Karpas-422 (cell line): Measurements from ENCODE around the gene C2CD4C. TPM values are rescaled to one million over a fixed set of nuclear protein-coding genes. Genes with fewer than 3 reads are reported as not detected.
"Not testable (repeated sequence)": the region's sequence is repeated elsewhere in the genome, so short reads cannot be mapped to it uniquely, and the experiment has no call there.

ENCODE experiments used
- DNase-seq: peaks from one replicate; pipeline ENCODE4 v3.0.0-alpha.2; 2015
- H2AFZ ChIP-seq: fragments of 200-600 bp; sonication (generic); 2 replicates; pipeline ENCODE4 v1.6.1; 2014; ENCODE audit warnings: antibody characterized with exemption, low read length, mixed read lengths
- H3K27ac ChIP-seq: fragments of 200-600 bp; sonication (generic); 2 replicates; pipeline ENCODE4 v1.5.1; 2014; ENCODE audit warnings: mild to moderate bottlenecking, low read length, moderate library complexity
- H3K27me3 ChIP-seq: fragments of 200-600 bp; sonication (generic); 2 replicates; pipeline ENCODE4 v1.6.1; 2014; ENCODE audit warnings: low read length, mixed read lengths
- H3K36me3 ChIP-seq: fragments of 200-600 bp; sonication (generic); 2 replicates; pipeline ENCODE4 v1.6.1; 2014; ENCODE audit warnings: low read length, mixed read lengths; ENCODE audit not compliant: insufficient read depth
- H3K4me1 ChIP-seq: fragments of 200-600 bp; sonication (generic); 2 replicates; pipeline ENCODE4 v1.6.1; 2014; ENCODE audit warnings: mild to moderate bottlenecking, low read length, mixed read lengths
- H3K4me2 ChIP-seq: fragments of 200-600 bp; sonication (generic); 2 replicates; pipeline ENCODE4 v1.6.1; 2014; ENCODE audit warnings: low read length, low read depth, mild to moderate bottlenecking; ENCODE audit not compliant: poor library complexity, severe bottlenecking
- H3K4me3 ChIP-seq: fragments of 200-600 bp; sonication (generic); 2 replicates; pipeline ENCODE4 v1.5.1; 2014; ENCODE audit warnings: mild to moderate bottlenecking, antibody characterized with exemption, low read length, mixed read lengths
- H3K79me2 ChIP-seq: fragments of 200-600 bp; sonication (generic); 2 replicates; pipeline ENCODE4 v1.6.1; 2014; ENCODE audit warnings: mild to moderate bottlenecking, low read length, mixed read lengths
- H3K9ac ChIP-seq: fragments of 200-600 bp; sonication (generic); 2 replicates; pipeline ENCODE4 v1.6.0; 2014; ENCODE audit warnings: low read length
- H3K9me2 ChIP-seq: fragments of 200-600 bp; sonication (generic), shearing (Covaris generic); replicated peaks from 2 replicates; pipeline ENCODE4 v1.6.0; 2014; ENCODE audit warnings: mild to moderate bottlenecking, low read length, moderate library complexity; ENCODE audit not compliant: insufficient read depth
- H3K9me3 ChIP-seq: fragments of 300-700, 200-600 bp; sonication (generic); 2 replicates; pipeline ENCODE4 v1.6.1; 2014; ENCODE audit warnings: low read length, mixed read lengths
- H4K20me1 ChIP-seq: fragments of 200-600 bp; sonication (generic); 2 replicates; pipeline ENCODE4 v1.6.1; 2014; ENCODE audit warnings: mild to moderate bottlenecking, antibody characterized with exemption, low read length, low read depth; ENCODE audit not compliant: insufficient read depth
- total RNA-seq: library from RNA; depleted of rRNA; stranded (reverse); fragments of >200 nt; shearing (Covaris generic); gene quantifications from 2 replicates; pipeline ENCODE4 v1.2.3, GENCODE V29; 2014; ENCODE audit warnings: low replicate concordance

The C2CD4C gene
- total RNA-seq, 1 experiment from 2014 or later, result not detected

GRCh38 chr19:452829-453228 lies 43.9 kb upstream of the C2CD4C start:
- Histone ChIP-seq H3K4me1 (no peaks in the 10 kb centered on the region), H3K27me3 (no peaks in the 10 kb centered on the region), H3K79me2 (no peaks in the 10 kb centered on the region), H3K9ac (no peak overlapping the region), H3K9me3 (peaks cover 14% of the 10 kb centered on the region; the same call in 1 of the 2 replicates), H3K4me2 (no peak overlapping the region), H3K9me2 (no peaks in the 10 kb centered on the region), H3K27ac (no peak overlapping the region), H2AFZ (no peak overlapping the region), H4K20me1 (no peaks in the 10 kb centered on the region), H3K36me3 (no peaks in the 10 kb centered on the region), H3K4me3 (no peak overlapping the region)
- no peak for DNase-seq

GRCh38 chr19:450912-451481 lies 42.0 kb upstream of the C2CD4C start:
- H3K27ac ChIP-seq, H3K27me3 ChIP-seq, H3K4me3 ChIP-seq, H3K9ac ChIP-seq, H3K4me2 ChIP-seq, H2AFZ ChIP-seq, H3K4me1 ChIP-seq, H3K36me3 ChIP-seq, H3K79me2 ChIP-seq, DNase-seq, H3K9me2 ChIP-seq, H4K20me1 ChIP-seq: not testable (repeated sequence)
- peaks cover 14% of the 10 kb centered on the region; the same call in 1 of the 2 replicates for H3K9me3 ChIP-seq

GRCh38 chr19:449916-450315 lies 41.0 kb upstream of the C2CD4C start:
- Histone ChIP-seq H3K9me3 (peaks cover 14% of the 10 kb centered on the region; the same call in 1 of the 2 replicates), H3K4me2 (no peak overlapping the region), H3K27ac (no peak overlapping the region), H3K9me2 (no peaks in the 10 kb centered on the region), H3K36me3 (no peaks in the 10 kb centered on the region), H3K4me1 (no peaks in the 10 kb centered on the region), H2AFZ (no peak overlapping the region), H3K4me3 (no peak overlapping the region), H3K9ac (no peak overlapping the region), H3K27me3 (no peaks in the 10 kb centered on the region), H3K79me2 (no peaks in the 10 kb centered on the region), H4K20me1 (no peaks in the 10 kb centered on the region)
- DNase-seq, result no peak

- peaks cover 14% of the 10 kb centered on the region; the same call in 1 of the 2 replicates for H3K9me3 ChIP-seq
- no peak overlapping the region for H3K9ac ChIP-seq
- H3K27me3 ChIP-seq, result no peaks in the 10 kb centered on the region
- H3K79me2 ChIP-seq, result no peaks in the 10 kb centered on the region
- no peaks in the 10 kb centered on the region for H4K20me1 ChIP-seq
- DNase-seq, result no peak
- H3K9me2 ChIP-seq, result no peaks in the 10 kb centered on the region
- H3K27ac ChIP-seq, result no peak overlapping the region
- no peak overlapping the region for H3K4me3 ChIP-seq
- no peaks in the 10 kb centered on the region for H3K4me1 ChIP-seq
- no peaks in the 10 kb centered on the region for H3K36me3 ChIP-seq
- H3K4me2 ChIP-seq, result no peak overlapping the region
- H2AFZ ChIP-seq, result no peak overlapping the region
These were observed 39.0 kb upstream of the C2CD4C start for GRCh38 chr19:447816-448560.

- H3K4me3 ChIP-seq, result no peak overlapping the region
- H4K20me1 ChIP-seq, result no peaks in the 10 kb centered on the region
- H3K9me2 ChIP-seq, result no peaks in the 10 kb centered on the region
- H3K27me3 ChIP-seq, result no peaks in the 10 kb centered on the region
- H3K9me3 ChIP-seq, result peaks cover 14% of the 10 kb centered on the region; the same call in 1 of the 2 replicates
- H2AFZ ChIP-seq, result no peak overlapping the region
- H3K9ac ChIP-seq, result no peak overlapping the region
- no peak overlapping the region for H3K27ac ChIP-seq
- H3K4me2 ChIP-seq, result no peak overlapping the region
- H3K36me3 ChIP-seq, result no peaks in the 10 kb centered on the region
- H3K79me2 ChIP-seq, result no peaks in the 10 kb centered on the region
- no peaks in the 10 kb centered on the region for H3K4me1 ChIP-seq
- no peak for DNase-seq
These were observed 38.1 kb upstream of the C2CD4C start for GRCh38 chr19:447064-447426.

GRCh38 chr19:444677-445210 lies 35.8 kb upstream of the C2CD4C start:
- H3K9me3 ChIP-seq, result peaks cover under 1% of the 10 kb centered on the region; the same call in 1 of the 2 replicates
- H3K4me1 ChIP-seq, result no peaks in the 10 kb centered on the region
- no peaks in the 10 kb centered on the region for H3K27me3 ChIP-seq
- H3K36me3 ChIP-seq, result no peaks in the 10 kb centered on the region
- no peak overlapping the region for H2AFZ ChIP-seq
- no peaks in the 10 kb centered on the region for H3K79me2 ChIP-seq
- DNase-seq, result no peak
- H3K27ac ChIP-seq, result no peak overlapping the region
- no peaks in the 10 kb centered on the region for H3K9me2 ChIP-seq
- no peak overlapping the region for H3K4me2 ChIP-seq
- no peaks in the 10 kb centered on the region for H4K20me1 ChIP-seq
- H3K9ac ChIP-seq, result no peak overlapping the region
- H3K4me3 ChIP-seq, result no peak overlapping the region

GRCh38 chr19:443005-443404 lies 34.1 kb upstream of the C2CD4C start:
- DNase-seq, result no peak
- Histone ChIP-seq H3K79me2 (no peaks in the 10 kb centered on the region), H3K27me3 (no peaks in the 10 kb centered on the region), H2AFZ (no peak overlapping the region), H3K27ac (no peak overlapping the region), H3K4me3 (no peak overlapping the region), H3K4me2 (no peak overlapping the region), H3K9ac (no peak overlapping the region), H3K9me3 (no peaks in the 10 kb centered on the region), H3K9me2 (no peaks in the 10 kb centered on the region), H4K20me1 (no peaks in the 10 kb centered on the region), H3K36me3 (no peaks in the 10 kb centered on the region), H3K4me1 (no peaks in the 10 kb centered on the region)

- no peaks in the 10 kb centered on the region for H4K20me1 ChIP-seq
- H3K4me3 ChIP-seq, result no peak overlapping the region
- no peaks in the 10 kb centered on the region for H3K9me3 ChIP-seq
- H3K4me2 ChIP-seq, result no peak overlapping the region
- H3K27ac ChIP-seq, result no peak overlapping the region
- no peak overlapping the region for H3K9ac ChIP-seq
- no peaks in the 10 kb centered on the region for H3K9me2 ChIP-seq
- H3K36me3 ChIP-seq, result no peaks in the 10 kb centered on the region
- no peaks in the 10 kb centered on the region for H3K79me2 ChIP-seq
- no peaks in the 10 kb centered on the region for H3K27me3 ChIP-seq
- H3K4me1 ChIP-seq, result no peaks in the 10 kb centered on the region
- no peak overlapping the region for H2AFZ ChIP-seq
- DNase-seq, result no peak
These were observed 33.1 kb upstream of the C2CD4C start for GRCh38 chr19:442085-442484.
